Globus pallidus (tissue), 1 donor: ENCODE data around the gene SETD2.
"Not testable (repeated sequence)": the region's sequence is repeated elsewhere in the genome, so short reads cannot be mapped to it uniquely, and the experiment has no call there.

Experiments used
- DNase-seq: peaks from one replicate; pipeline ENCODE4 v3.0.0-alpha.2; 2015; ENCODE audit warnings: low spot score

Gene SETD2

DNA sequence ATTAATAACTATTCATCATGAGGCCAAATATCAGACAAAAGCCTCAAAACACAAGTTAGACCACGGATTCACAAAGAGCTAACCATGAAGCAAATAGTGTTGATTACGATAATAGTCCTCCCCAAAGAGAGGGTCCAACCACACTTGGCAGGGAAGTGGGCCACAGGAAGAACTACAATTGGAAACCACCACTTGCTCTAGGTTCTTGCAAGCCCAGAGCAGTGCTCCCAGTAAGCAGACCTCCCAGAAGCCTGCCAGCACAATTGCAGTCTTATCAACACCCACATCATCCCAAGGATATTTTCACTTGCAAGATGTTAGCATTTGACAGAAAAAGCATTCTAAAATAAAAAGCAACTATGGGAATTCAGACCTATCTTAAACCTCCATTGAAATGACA, 11.3 kb downstream of the SETD2 start:
- no peak for DNase-seq

DNA sequence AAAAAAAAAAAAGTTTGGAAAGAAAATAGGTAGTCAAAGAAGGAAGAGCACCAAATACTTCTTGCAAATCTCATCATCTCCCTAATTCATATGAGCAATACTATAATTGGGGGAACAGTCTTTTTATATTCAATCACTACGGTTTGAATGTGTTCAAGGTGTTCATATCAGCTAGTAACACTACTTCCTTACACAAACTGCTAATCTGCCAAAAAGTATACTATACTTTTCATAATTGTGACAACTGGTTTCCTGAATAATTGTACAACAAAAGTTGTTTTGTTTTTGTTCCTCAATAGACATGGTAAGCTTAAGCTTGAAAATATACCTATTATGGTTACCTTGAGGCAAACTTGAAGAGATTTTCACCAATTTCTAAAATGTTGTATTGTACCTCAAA, 12.1 kb downstream of the SETD2 start:
- no peak for DNase-seq

DNA sequence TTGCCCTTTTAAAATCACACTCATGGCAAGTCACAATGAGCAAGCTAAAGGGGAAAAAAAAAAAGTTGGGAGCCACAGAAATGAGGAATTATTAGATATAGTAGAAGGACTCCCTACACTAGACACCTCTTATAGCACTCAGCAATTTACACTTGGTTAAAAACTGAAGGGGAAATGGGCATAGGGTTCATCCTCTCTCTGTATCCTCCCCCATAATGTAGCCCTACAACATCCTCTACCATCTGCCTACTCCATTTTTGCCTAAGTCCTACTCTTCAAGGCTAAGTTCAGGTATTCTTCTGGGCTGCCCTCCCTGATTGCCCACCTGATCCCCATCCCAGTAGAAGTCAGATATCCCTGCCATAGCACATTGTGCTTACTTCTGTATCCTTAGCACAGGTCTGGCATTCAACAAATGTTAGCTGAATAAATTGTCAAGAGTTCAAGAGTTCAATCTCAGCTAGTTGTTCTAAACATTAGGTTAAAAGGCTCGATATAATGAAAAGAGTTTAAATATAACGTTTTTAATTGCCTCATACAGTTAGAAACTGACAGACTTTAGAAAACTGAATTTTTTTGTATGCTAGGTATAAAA, 14.5 kb downstream of the SETD2 start:
- DNase-seq, result no peak

DNA sequence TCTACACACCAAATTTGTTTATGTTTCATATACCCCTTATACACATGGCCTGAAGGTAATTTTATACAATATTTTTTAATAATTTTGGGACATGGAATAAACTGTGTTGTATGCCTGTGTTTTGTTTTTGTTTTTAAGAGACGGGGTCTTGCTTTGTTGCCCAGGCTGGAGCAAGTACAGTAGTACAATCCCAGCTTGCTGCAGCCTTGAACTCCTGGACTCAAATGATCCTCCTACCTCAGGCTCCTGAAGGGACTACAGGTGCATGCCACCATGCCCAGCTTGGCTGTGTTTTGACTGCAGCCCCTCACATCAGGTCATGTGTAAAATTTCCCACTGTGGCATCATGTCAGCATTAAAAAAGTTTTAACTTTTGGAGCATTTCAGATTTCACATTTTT, 18.6 kb downstream of the SETD2 start:
- DNase-seq, result no peak

DNA sequence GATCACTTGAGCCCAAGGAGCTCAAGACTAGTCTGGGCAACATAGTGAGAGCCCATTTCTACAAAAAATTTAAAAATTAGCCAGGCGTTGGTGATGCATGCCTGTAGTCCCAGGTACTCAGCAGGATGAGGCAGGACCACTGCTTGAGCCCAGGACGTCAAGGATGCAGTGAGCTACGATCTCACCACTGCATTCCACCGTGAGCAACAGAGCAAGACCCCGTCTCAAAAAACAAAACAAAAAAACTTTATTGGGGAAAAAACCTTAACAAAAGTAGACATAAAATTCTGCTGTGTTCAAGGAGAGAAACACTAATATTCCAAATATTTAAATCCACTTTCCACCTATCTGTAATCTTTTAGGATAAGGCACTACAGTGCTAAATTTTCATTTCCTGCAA, 20.8 kb downstream of the SETD2 start:
- no peak for DNase-seq

DNA sequence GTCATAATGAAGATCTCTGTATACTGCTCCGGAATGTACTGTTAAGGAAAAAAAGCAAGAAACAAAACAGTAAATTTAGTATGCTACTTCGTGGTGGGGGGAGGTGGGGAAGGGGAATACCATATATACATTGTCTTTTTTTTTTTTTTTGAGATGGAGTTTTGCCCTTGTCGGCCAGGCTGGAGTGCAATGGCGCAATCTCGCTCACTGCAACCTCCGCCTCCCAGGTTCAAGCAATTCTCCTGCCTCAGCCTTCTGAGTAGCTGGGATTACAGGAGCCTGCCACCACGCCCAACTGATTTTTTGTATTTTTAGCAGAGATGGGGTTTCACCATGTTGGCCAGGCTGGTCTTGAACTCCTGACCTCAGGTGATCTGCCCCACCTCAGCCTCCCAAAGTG, 21.4 kb downstream of the SETD2 start:
- not testable (repeated sequence) for DNase-seq

DNA sequence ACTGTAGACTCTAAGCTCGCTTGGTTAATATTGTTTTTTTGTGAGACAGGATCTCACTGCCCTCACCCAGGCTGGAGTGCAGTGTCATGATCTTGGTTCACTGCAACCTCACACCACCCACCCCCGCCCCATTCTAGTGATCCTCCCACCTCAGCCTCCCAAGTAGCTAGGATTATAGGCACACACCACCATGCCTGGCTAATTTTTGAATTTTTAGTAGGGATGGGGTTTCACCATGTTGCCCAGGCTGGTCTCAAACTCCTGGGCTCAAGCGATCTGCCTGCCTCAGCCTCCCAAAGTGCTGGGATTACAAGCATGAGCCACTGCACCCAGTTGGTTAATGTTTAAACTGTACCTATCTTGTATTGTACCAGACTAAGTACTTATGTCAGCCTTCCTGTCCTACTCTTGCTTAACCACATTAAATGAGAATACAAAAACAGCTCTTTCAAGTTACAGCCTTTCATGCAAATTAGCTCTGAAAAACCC, 22.9 kb downstream of the SETD2 start:
- DNase-seq, result not testable (repeated sequence)

DNA sequence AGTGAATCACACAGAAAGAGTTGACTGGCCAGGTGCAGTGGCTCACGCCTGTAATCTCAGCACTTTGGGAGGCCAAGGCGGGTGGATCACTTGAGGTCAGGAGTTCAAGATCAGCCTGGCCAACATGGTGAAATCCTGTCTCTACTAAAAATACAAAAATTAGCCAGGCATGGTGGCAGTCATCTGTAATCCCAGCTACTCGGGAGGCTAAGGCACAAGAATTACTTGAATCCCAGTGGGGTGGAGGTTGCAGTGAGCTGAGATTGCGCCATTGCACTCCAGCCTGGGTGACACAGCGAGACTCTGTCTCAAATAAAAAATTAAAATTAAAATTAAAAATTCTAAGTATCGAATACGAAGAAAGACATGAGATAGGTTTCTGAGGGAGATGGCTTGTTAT, 23.4 kb downstream of the SETD2 start:
- not testable (repeated sequence) for DNase-seq

DNA sequence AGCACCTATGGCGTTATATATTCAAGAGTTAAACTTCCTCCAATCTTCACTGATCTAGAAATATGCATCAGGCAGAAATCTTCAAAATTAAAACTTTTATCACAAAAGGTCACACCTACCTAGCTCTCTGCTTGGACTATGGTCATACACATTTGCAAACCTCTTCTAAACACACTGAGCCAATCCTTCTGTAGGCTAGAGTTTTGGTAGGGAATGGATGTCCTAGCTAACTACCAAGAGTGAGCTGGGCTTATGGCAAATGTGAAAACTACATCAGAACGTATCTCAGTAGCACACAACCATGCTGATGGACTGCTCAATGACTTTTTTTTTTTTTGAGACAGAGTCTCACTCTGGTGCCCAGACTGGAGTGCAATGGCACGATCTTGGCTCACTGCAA, 29.6 kb downstream of the SETD2 start:
- DNase-seq, result no peak

DNA sequence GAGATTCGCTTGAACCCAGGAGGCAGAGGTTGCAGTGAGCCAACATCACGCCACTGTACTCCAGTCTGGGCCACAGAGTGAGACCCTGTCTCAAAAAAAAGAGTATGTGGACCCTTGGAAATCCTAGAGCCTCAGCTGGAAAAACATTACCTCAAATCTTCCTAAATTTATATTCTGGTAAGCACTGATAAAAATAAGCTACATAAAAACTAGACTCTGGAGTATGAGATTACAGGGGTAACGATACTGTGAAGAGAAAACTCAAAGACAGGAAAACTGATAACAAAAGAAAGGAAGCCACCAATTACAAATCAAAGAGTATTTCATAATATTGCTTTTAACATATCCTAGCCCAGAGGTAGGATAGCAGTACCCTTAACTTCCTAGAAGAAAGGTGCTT, 30.3 kb downstream of the SETD2 start:
- DNase-seq, result no peak

DNA sequence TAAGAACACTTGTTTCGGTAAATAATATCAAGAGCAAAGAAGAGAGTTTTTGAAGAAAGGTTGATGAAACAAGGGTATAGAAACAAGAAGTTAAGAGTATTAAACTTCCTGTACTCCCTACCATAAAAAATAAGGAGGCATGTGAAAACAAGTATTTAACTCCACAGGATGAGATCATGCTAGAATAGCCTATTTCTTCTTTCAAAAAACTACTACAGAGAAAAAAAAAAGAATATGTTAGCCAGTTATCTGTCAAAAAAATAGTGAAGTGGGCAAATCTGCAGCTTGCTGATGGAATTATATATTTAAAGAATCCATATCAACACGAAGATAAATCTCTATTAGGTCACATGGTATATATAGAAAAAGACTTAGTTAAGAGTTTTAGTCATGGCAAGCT, 33.4 kb downstream of the SETD2 start:
- no peak for DNase-seq

DNA sequence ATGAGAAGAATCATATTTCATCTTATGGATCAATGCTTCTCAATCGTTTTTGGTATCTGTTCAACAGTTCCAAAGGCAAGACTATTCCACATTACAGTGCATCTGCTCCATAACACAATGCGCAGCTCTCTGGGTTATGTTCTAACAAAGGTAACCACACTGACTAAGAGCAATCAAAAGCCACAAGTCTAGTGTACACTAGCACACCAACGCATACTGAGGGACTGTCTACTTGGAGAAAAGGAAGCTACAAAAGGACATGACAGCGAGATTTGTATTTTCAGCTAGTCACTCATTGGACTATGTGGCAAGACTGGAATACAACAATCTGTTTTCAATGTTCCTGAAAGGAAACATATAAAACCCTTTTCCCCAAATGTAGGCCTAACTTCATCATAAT, 35.8 kb downstream of the SETD2 start:
- no peak for DNase-seq

DNA sequence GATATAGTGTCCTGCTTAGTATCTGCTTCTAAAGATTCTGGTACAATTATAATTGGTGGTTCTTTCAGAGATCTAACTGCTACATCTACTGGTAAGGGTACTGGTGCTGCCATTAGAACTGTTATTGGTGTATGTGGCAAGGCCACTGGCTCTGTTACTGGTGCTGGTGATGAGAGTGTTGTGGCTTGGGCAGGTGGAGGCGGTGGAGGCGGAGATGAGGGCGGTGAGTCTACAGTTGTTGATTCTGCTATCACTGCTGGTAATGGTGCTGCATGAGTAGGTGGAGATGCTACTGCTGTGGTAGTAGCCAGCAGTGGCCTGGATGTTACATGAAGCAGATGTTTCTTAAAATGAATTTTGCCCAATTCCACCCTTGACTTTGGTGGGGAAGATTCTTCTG, 40.1 kb downstream of the SETD2 start:
- DNase-seq, result no peak

DNA sequence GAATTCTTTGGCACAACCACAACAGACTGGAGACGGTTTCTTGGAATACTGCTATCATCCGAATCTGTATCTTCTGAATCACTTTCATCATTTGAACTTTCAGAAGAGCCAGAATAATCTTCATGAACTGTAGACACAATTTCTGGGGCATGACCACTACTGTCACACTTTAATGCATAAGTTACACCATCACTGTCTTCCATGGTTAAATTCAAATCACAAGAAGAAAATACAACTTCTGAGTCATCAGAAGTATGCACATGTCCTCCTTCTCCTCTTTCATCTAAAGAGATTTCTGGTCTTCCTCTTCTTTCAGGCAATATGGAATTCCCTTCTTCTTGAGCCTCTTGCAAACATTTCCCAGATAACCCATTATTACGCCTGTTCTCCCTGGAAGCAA, 42.5 kb downstream of the SETD2 start:
- DNase-seq, result no peak

DNA sequence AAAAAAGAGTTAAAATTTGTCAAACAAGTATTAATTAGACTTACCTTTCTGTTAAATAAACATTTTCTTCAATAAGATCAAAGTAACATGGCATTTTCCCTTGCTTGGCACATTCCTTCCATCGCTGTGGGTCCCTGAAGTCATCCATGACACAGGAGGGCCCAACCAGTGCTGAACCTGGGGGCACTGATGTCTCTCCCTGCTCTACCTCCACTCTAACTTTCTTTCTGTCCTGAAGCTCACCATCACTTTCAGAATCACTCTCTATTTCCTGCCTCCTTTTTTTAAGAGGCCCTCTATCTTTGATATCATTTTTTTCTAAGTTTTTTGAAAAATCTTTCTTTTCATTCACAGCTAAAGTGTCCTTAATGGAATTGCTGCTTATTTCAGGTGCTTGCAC, 43.8 kb downstream of the SETD2 start:
- no peak for DNase-seq

DNA sequence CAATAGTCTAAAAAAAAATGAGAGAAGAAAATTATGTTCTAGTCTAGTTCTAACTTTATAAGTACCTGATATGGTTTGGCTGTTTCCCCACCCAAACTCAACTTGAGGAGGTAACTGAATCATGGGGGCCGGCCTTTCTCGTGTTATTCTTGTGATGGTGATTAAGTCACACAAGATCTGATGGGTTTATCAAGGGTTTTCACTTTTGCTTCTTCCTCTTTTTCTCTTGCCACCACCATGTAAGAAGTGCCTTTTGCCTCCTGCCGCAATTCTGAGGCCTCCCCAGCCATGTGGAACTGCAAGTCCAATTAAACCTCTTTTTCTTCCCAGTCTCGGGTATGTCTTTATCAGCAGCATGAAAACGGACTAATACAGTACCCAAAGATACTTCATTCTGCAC, 44.5 kb downstream of the SETD2 start:
- not testable (repeated sequence) for DNase-seq

DNA sequence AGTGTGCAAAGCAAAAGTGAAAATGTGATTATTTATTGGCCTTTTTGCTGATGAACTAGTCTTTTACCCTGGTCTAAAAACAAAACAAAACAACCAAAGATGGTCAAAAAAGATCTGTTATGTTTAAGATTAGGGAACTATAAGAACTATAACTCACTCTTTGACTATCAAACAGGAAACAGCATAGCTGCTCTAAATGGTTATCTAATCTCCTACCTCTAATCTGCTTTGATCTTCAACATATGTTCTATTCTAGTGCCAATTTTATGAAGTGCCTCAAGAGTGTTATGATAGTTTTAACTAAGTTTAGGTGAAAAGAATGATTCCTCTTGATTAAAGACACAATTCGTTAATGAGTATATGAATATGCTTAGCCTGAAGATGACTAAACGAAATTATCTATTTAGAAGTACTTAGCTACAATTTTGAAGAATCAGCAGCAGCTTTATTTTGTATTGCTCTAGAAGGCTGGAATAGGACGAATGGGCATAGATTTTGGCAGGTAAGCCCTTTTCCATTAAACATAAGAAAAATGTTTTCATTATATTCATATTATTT, 46.0 kb downstream of the SETD2 start:
- no peak for DNase-seq

DNA sequence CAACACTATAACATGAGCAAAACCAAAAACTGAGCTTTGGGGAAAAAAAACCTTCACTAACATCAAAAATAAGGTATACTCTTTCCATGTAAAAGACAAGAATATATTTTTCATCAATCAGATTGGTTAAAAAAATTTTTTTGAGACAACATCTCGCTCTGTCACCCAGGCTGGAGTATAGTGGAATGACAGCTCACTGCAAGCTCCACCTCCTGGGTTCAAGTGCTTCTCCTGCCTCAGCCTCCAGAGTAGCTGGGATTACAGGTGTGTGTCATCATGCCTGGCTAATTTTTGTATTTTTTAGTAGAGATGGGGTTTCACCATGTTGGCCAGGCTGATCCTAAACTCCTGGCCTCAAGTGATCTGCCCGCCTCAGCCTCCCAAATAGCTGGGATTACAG, 48.4 kb downstream of the SETD2 start:
- DNase-seq, result not testable (repeated sequence)

DNA sequence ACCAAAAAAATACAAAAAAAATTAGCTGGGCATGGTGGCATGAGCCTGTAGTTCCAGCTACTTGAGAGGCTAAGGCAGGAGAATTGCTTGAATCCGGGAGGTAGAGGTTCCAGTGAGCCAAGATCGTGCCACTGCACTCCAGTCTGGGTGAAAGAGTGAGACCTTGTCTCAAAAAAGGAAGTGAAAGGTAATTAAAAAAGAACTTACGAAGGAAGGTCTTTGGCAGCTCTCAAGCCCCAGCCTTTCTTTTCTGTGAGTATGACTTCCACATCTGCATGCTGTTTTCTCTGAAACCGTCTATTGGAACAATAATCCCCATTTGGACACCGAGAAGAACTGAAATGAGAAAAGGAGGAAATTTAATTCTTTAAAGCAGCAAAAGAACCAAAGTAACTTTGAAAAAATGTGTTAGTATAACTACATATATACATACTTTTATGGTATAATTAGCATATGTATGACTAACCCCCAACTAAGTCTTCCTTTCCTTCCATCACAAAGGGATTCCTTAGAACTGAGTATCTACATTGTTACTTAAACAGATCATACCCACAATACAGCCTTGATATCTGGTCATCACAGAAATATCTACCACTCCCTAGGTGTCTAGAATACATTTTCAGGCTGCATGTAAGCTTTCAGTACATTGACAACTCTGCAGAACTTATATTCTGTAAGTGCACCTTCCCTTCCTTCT, 50.1 kb downstream of the SETD2 start:
- DNase-seq, result no peak

DNA sequence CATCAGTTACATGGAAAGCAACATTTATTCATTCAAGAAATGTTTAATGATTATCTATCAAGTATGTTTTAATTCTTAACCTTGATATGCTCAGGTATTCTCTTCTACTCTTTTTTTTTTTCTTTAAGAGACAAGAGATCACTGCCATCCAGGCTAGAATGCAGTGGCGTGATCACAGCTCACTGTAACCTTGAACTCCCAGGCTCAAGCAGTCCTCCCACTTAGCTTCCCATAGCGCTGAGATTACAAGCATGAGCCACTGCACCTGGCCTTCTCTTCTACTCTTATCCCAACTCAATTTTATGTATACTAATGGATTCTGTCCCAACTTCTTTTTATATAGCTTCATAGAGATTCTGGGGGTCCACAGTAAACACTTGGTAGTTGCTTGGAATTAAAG, 50.9 kb downstream of the SETD2 start:
- no peak for DNase-seq

DNA sequence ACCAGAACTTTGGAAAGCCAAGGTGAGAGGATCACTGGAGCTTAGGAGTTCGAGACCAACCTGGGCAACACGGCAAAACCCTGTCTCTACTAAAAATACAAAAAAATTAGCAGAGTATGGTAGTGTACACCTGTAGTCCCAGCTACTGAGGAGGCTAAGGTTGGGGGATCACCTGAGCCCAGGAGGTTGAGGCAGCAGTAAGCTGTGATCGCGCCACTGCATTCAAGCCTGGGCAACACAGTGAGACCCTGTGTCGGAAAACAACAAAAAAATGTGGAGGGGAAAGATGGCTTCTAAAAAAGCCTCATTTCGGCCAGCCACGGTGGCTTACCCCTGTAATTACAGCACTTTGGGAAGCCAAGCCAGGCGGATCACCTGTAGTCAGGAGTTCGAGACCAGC, 54.5 kb downstream of the SETD2 start:
- DNase-seq, result no peak

DNA sequence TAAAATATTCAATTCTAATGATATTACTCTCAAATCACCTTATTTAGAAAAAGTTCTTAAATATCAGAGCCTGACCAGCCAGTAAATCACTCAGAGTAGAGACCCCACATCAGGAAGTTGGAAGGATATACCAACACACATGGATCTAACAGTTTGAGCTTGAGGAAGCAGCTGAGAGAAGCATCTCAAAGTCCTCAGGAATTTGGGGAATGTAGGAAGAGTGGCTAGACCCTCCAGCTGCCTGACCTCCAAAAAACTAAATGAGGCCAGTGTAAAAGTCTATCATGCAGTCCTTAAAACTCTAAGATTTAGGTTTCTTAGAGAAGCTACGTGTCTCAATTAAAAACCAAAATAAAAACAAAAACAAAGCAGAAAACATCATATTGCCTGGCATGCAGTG, 55.4 kb downstream of the SETD2 start:
- no peak for DNase-seq

DNA sequence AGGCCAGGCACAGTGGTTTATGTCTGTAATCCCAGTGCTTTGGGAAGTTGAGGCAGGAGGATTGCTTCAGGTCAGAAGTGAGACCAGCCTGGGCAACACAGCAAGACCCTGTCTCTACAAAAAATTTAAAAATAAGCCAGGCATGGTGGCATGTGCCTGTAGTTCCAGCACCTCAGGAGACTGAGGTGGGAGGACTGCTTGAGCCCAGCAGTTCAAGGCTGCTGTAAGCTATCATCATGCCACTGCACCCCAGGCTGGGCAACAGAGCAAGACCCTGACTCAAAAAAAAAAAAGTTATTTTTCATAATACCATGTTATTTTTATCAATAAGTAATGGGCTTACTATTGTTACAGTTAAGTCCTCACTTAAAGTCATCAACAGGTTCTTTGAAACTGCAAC, 59.7 kb downstream of the SETD2 start:
- no peak for DNase-seq

DNA sequence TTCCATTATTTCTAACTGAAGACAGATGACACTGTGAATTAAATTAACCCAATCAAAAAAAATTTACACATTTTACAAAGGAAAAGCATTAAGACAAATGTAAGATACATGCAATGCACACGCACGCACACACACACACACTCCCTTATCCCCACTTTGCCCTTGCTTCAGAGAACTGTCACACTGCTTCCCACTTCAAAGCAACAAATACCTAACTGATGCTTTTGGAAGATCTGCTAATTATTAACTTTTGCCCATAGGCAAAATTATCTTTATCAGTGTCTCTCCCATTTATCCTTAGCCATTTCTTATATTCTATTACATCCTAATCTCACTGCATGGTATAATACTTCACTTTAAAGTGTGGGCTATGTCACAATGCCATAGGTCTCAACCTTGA, 60.3 kb downstream of the SETD2 start:
- no peak for DNase-seq
